Esophagus (tissue), 2 donors: ENCODE data around the gene MT1F. TPM values are rescaled to one million over a fixed set of nuclear protein-coding genes. Genes with fewer than 3 reads are reported as not detected.

Experiments used
- H3K27ac ChIP-seq, 2 donors: one replicate each; pipeline ENCODE4 v1.5.1; 2013; ENCODE audit warnings: low read depth in 2 of 2, mild to moderate bottlenecking in 2 of 2, inconsistent platforms in 1 of 2, low read length in 1 of 2, moderate library complexity in 1 of 2
- H3K27me3 ChIP-seq, 2 donors: one replicate each; pipeline ENCODE4 v1.6.1; 2013; ENCODE audit warnings: low read length in 2 of 2, control low read depth in 1 of 2, mild to moderate bottlenecking in 1 of 2; ENCODE audit not compliant: insufficient read depth in 2 of 2, control insufficient read depth in 1 of 2
- H3K36me3 ChIP-seq, 2 donors: one replicate each; pipeline ENCODE4 v1.6.1; 2013; ENCODE audit warnings: low read length in 1 of 2; ENCODE audit not compliant: control insufficient read depth in 2 of 2, insufficient read depth in 2 of 2
- H3K4me1 ChIP-seq, 2 donors: one replicate each; pipeline ENCODE4 v1.6.1; 2013; ENCODE audit warnings: low read length in 1 of 2; ENCODE audit not compliant: control insufficient read depth in 2 of 2, insufficient read depth in 2 of 2
- H3K4me3 ChIP-seq, 2 donors: one replicate each; pipeline ENCODE4 v1.5.1; 2013; ENCODE audit warnings: low read length in 2 of 2, mild to moderate bottlenecking in 2 of 2, low read depth in 1 of 2, moderate library complexity in 1 of 2
- H3K9me3 ChIP-seq, 2 donors: one replicate each; pipeline ENCODE4 v1.6.1; 2013; ENCODE audit warnings: mild to moderate bottlenecking in 2 of 2, low read depth in 1 of 2, low read length in 1 of 2, moderate library complexity in 1 of 2; ENCODE audit not compliant: control insufficient read depth in 2 of 2, insufficient read depth in 1 of 2
- WGBS, 2 donors: extraction: QIAGEN DNeasy Blood & Tissue Kit; methylation state at CpG; one replicate each; pipeline ENCODE4 v1.1.7; 2013; 5-methylcytosine and 5-hydroxymethylcytosine counted together
- polyA plus RNA-seq, 2 donors: library from polyadenylated mRNA; stranded (reverse); fragments of 200-250 nt; gene quantifications; one replicate each; pipeline ENCODE4 v1.2.3, GENCODE V29; 2013
- donor health status: healthy with polysubstance abuse.
- donor health status: Bipolar disorder and iron deficiency.

The MT1F gene
- polyA plus RNA-seq, 2 donors = 11.0 to 11.2 TPM

DNA sequence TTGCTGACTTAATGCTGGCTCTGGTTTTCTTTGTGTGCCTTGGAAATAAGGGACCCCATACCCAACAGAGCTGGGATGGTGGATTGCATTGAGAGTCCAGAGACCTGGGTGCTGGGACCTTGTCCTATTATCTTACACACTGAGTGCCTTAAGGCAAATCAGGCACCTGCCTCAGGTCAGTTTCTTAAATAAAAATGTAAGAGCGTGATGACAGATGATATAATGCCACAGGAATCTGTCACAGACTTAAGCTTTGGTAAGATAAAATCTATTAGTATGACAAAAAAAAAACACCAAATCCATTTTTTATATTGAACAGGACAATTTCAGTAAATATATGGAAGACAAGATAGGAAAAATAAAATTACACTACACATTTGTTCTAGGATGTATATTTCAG, 17.7 kb upstream of the MT1F start:
- Histone ChIP-seq H3K4me3 (no peak overlapping the region), H3K27ac (no peak overlapping the region), H3K36me3 (no peaks in the 10 kb centered on the region), H3K9me3 (no peaks in the 10 kb centered on the region), H3K4me1 (peaks cover 0 to 17% of the 10 kb centered on the region in 2 donors), H3K27me3 (peaks cover 3% of the 10 kb centered on the region in 2 donors)
- 85 to 87% methylated on average over 1 of the region's 1 CpG for WGBS, 2 donors

- WGBS, 2 donors = 86 to 93% methylated on average over 2 of the region's 2 CpGs
- Histone ChIP-seq H3K9me3 (no peaks in the 10 kb centered on the region), H3K36me3 (no peaks in the 10 kb centered on the region), H3K4me3 (no peak overlapping the region), H3K27me3 (peaks cover 0 to 3% of the 10 kb centered on the region in 2 donors), H3K27ac (no peak overlapping the region), H3K4me1 (peaks cover 0 to 15% of the 10 kb centered on the region in 2 donors)
Measured at GRCh38 chr16:56641166-56641565, 16.6 kb upstream of the MT1F start.

DNA sequence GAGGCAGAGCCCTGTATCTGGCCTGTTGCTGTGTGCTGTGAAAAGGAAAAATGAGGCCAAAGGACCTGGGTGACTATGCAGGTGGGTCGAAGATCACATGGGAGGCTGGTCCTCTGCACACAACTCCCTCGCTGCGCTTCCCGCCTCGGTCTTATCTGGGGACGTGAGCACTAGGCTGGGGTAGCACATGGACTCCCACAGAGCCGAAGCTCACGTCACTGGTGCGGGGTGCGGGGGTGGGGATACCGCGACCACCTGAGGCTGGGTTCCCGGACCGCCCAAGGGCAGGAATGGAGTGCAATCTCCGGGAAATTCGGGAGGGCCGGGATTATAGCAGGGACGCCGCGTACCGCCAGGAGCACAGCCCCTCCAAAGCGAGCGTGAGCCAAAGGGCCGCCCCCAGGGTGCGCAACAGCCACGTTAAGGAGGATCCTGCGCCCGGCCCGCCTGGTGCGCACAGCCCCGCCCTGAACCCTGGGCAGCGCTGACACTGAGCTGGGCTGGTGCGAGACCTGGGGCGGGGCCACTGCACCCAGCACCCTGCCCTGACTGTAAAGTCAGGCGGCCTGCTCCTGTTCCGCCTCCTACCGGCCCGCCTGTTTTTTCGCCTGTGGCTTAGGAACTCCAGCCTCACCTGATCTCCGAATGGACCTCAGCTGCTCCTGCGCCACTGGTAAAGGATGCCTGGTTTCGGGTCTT, 14.5 kb upstream of the MT1F start:
- 7 to 12% methylated on average over 38 to 42 of the region's 42 CpGs for WGBS, 2 donors
- Histone ChIP-seq H3K27me3 (peaks cover 0 to 3% of the 10 kb centered on the region in 2 donors), H3K27ac (peak overlapping the region in 1 of 2 donors; percentile 40), H3K36me3 (no peaks in the 10 kb centered on the region), H3K4me3 (peak overlapping the region in 1 of 2 donors; percentile 11), H3K4me1 (peaks cover 0 to 10% of the 10 kb centered on the region in 2 donors), H3K9me3 (no peaks in the 10 kb centered on the region)

GRCh38 chr16:56643833-56644232, 13.9 kb upstream of the MT1F start:
- H3K9me3 ChIP-seq = no peaks in the 10 kb centered on the region
- H3K4me1 ChIP-seq = peaks cover 0 to 10% of the 10 kb centered on the region in 2 donors
- WGBS, 2 donors = 50 to 61% methylated on average over 5 of the region's 5 CpGs
- H3K27me3 ChIP-seq = peaks cover 0 to under 1% of the 10 kb centered on the region in 2 donors
- no peak overlapping the region for H3K27ac ChIP-seq
- no peak overlapping the region for H3K4me3 ChIP-seq
- H3K36me3 ChIP-seq = no peaks in the 10 kb centered on the region

- H3K27me3 ChIP-seq = no peaks in the 10 kb centered on the region
- H3K4me1 ChIP-seq = peaks cover 0 to 10% of the 10 kb centered on the region in 2 donors
- no peak overlapping the region for H3K27ac ChIP-seq
- H3K36me3 ChIP-seq = no peaks in the 10 kb centered on the region
- H3K4me3 ChIP-seq = no peak overlapping the region
- no peaks in the 10 kb centered on the region for H3K9me3 ChIP-seq
- 60 to 73% methylated on average over 1 of the region's 1 CpG for WGBS, 2 donors
Measured at GRCh38 chr16:56645311-56645710, 12.4 kb upstream of the MT1F start.

GRCh38 chr16:56645838-56646237, 11.9 kb upstream of the MT1F start:
- Histone ChIP-seq H3K27me3 (no peaks in the 10 kb centered on the region), H3K4me1 (peaks cover 0 to 10% of the 10 kb centered on the region in 2 donors), H3K4me3 (no peak overlapping the region), H3K36me3 (no peaks in the 10 kb centered on the region), H3K9me3 (no peaks in the 10 kb centered on the region), H3K27ac (no peak overlapping the region)
- WGBS, 2 donors = 0% methylated on average over 1 of the region's 1 CpG

DNA sequence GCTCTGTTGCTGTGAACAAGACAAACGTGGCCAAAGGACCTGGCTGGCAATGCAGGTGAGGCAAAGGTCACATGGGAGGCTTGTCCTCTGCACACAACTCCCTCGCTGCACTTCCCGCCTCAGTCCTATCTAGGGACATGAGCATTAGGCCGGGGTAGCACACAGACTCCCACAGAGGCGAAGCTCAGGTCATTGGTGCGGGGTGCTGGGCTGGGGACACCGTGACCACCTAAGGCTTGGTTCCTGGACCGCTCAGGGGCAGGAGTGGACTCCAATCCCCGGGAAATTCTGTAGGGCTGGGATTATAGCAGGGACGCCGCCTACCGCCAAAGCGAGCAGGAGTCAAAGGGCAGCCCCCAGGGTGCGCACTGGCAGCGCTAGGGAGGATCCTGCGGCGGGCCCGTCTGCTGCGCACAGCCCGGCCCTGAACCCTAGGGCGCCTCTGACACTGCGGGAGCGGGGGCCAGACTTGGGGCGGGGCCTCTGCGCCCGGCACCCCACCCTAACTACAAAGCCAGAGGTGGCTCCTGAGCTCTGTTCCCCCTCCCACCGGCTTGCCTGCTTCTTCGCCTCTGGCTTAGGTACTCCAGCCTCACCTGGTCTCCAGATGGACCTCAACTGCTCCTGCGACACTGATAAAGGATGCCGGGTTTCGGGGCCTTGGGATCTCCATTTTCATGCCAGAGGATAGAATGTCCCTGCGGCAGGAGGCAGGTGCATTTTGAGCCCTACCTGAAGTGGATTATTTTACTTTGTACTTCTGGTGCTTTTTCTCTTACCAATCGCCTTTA, 9.9 kb upstream of the MT1F start:
- H3K27me3 ChIP-seq = no peaks in the 10 kb centered on the region
- WGBS, 2 donors = 45 to 55% methylated on average over 33 of the region's 33 CpGs

DNA sequence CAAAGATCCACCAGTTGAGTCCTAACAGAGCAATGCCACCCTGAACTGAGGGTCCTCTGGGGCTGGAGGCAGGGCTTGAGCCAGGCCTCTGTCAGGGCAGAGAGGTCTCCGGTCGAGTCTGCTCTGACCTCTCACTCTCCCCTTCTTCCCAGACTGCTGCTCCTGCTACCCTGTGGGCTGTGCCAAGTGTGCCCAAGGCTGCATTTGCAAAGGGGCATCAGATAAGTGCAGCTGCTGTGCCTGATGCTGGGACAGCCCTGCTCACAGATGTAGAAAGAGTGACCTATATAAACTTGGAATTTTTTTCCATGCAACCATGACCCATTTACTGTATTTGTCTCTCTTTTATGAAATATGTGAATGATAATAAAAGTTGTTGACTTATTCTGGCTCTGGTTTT, 8.5 kb upstream of the MT1F start:
- Histone ChIP-seq H3K27ac (no peak overlapping the region), H3K27me3 (no peaks in the 10 kb centered on the region)

More for the DNA sequence above, 9.9 kb upstream of the MT1F start:
- peaks cover 0 to 11% of the 10 kb centered on the region in 2 donors for H3K4me1 ChIP-seq
- H3K27ac ChIP-seq = no peak overlapping the region
- H3K4me3 ChIP-seq = no peak overlapping the region
- H3K36me3 ChIP-seq = no peaks in the 10 kb centered on the region
- H3K9me3 ChIP-seq = no peaks in the 10 kb centered on the region

GRCh38 chr16:56649820-56650219, 7.9 kb upstream of the MT1F start:
- Histone ChIP-seq H3K36me3 (no peaks in the 10 kb centered on the region), H3K4me3 (no peak overlapping the region), H3K27me3 (no peaks in the 10 kb centered on the region), H3K27ac (no peak overlapping the region), H3K4me1 (peaks cover 0 to 2% of the 10 kb centered on the region in 2 donors), H3K9me3 (no peaks in the 10 kb centered on the region)
- WGBS, 2 donors = 44 to 56% methylated on average over 3 of the region's 3 CpGs

More for the DNA sequence above, 8.5 kb upstream of the MT1F start:
- peaks cover 0 to 2% of the 10 kb centered on the region in 2 donors for H3K4me1 ChIP-seq
- H3K36me3 ChIP-seq = no peaks in the 10 kb centered on the region
- WGBS, 2 donors = 85 to 92% methylated on average over 2 of the region's 2 CpGs
- no peak overlapping the region for H3K4me3 ChIP-seq
- H3K9me3 ChIP-seq = no peaks in the 10 kb centered on the region
